HG02870 (cell line): ENCODE data around the gene DNTTIP2.
"Not testable (repeated sequence)": the region's sequence is repeated elsewhere in the genome, so short reads cannot be mapped to it uniquely, and the experiment has no call there.

Experiments
- ATAC-seq: cut with Tn5 transposase; IDR thresholded peaks from one replicate; pipeline ENCODE4 v1.9.1; 2021; ENCODE audit warnings: mild to moderate bottlenecking, moderate library complexity; ENCODE audit not compliant: unreplicated experiment

DNTTIP2 gene

GRCh38 chr1:93877529-93877928 is 1.5 kb downstream of the DNTTIP2 start:
- no peak for ATAC-seq

GRCh38 chr1:93876244-93876643 is 2.8 kb downstream of the DNTTIP2 start:
- no peak for ATAC-seq

GRCh38 chr1:93874025-93874651 is 4.9 kb downstream of the DNTTIP2 start:
- no peak for ATAC-seq

- no peak for ATAC-seq
These were observed 7.6 kb downstream of the DNTTIP2 start for GRCh38 chr1:93871366-93871765.

- no peak for ATAC-seq
These were observed 9.4 kb downstream of the DNTTIP2 start for GRCh38 chr1:93869653-93870052.

- ATAC-seq, result not testable (repeated sequence)
These were observed 10.5 kb downstream of the DNTTIP2 start for GRCh38 chr1:93868492-93868891.

GRCh38 chr1:93865253-93865652 is 13.8 kb downstream of the DNTTIP2 start:
- ATAC-seq, result no peak

GRCh38 chr1:93864175-93864574 is 14.8 kb downstream of the DNTTIP2 start:
- ATAC-seq, result no peak

- not testable (repeated sequence) for ATAC-seq
These were observed 21.4 kb downstream of the DNTTIP2 start for GRCh38 chr1:93857653-93858052.

- ATAC-seq, result not testable (repeated sequence)
These were observed 23.0 kb downstream of the DNTTIP2 start for GRCh38 chr1:93855983-93856382.

- no peak for ATAC-seq
These were observed 25.1 kb downstream of the DNTTIP2 start for GRCh38 chr1:93853940-93854339.

GRCh38 chr1:93851878-93852277 is 27.1 kb downstream of the DNTTIP2 start:
- no peak for ATAC-seq

GRCh38 chr1:93851327-93851712 is 27.7 kb downstream of the DNTTIP2 start:
- no peak for ATAC-seq

GRCh38 chr1:93850687-93851326 is 28.2 kb downstream of the DNTTIP2 start:
- ATAC-seq, result not testable (repeated sequence)

GRCh38 chr1:93848350-93848883 is 30.6 kb downstream of the DNTTIP2 start:
- ATAC-seq, result no peak

- ATAC-seq, result peak; percentile 22
These were observed 31.2 kb downstream of the DNTTIP2 start for GRCh38 chr1:93847811-93848288.

- peak; percentile 56 for ATAC-seq
These were observed 31.8 kb downstream of the DNTTIP2 start for GRCh38 chr1:93846992-93847810.

GRCh38 chr1:93846206-93846991 is 32.6 kb downstream of the DNTTIP2 start:
- ATAC-seq, result peak; percentile 48

GRCh38 chr1:93845538-93846205 is 33.3 kb downstream of the DNTTIP2 start:
- ATAC-seq, result peak; percentile 4
